UCSD-AML1 (cell line): Measurements from ENCODE around the gene CBX3.
"Not testable (repeated sequence)": the region's sequence is repeated elsewhere in the genome, so short reads cannot be mapped to it uniquely, and the experiment has no call there.

Experiments used
- DNase-seq: peaks from one replicate; lab custom pipeline; 2025; ENCODE audit not compliant: unreplicated experiment; lab: John Stamatoyannopoulos, UW

The CBX3 gene

GRCh38 chr7:26201247-26202018 lies at the start of gene CBX3:
CBX3 (plus strand) TSS chr7:26201745; CDS start chr7:26202999, 1,254 bp downstream.
- peak; percentile 86 for DNase-seq

GRCh38 chr7:26151953-26152781 lies 49.4 kb upstream of the CBX3 start, which contains the start of gene NFE2L3:
NFE2L3 (plus strand) TSS chr7:26152198; CDS start chr7:26152499, 301 bp downstream.
- peak; percentile 81 for DNase-seq

- DNase-seq = peak; percentile 12
Measured at GRCh38 chr7:26152782-26153240, 48.7 kb upstream of the CBX3 start.

- no peak for DNase-seq
Measured at GRCh38 chr7:26153241-26153822, 48.2 kb upstream of the CBX3 start.

GRCh38 chr7:26153823-26154783 lies 47.4 kb upstream of the CBX3 start:
- peak; percentile 21 for DNase-seq

- DNase-seq = no peak
Measured at GRCh38 chr7:26155531-26156375, 45.8 kb upstream of the CBX3 start.

GRCh38 chr7:26156451-26157420 lies 44.8 kb upstream of the CBX3 start:
- no peak for DNase-seq

- DNase-seq = no peak
Measured at GRCh38 chr7:26157520-26158105, 43.9 kb upstream of the CBX3 start.

GRCh38 chr7:26159243-26159642 lies 42.3 kb upstream of the CBX3 start:
- DNase-seq = no peak

- no peak for DNase-seq
Measured at GRCh38 chr7:26160896-26161295, 40.6 kb upstream of the CBX3 start.

GRCh38 chr7:26162431-26162830 lies 39.1 kb upstream of the CBX3 start:
- no peak for DNase-seq

- DNase-seq = not testable (repeated sequence)
Measured at GRCh38 chr7:26163804-26164203, 37.7 kb upstream of the CBX3 start.

GRCh38 chr7:26165950-26166683 lies 35.4 kb upstream of the CBX3 start:
- DNase-seq = no peak

- no peak for DNase-seq
Measured at GRCh38 chr7:26166684-26167266, 34.8 kb upstream of the CBX3 start.

- no peak for DNase-seq
Measured at GRCh38 chr7:26167303-26167934, 34.1 kb upstream of the CBX3 start.

GRCh38 chr7:26168458-26169023 lies 33.0 kb upstream of the CBX3 start:
- no peak for DNase-seq
